Ishikawa (cell line): ENCODE results near the gene L3MBTL1.

Experiments used
- CEBPB ChIP-seq: IDR thresholded peaks from 2 replicates; pipeline ENCODE4 v1.6.1; 2012
- EGR1 ChIP-seq: IDR thresholded peaks from 2 replicates; pipeline ENCODE4 v1.6.1; 2012
- EP300 ChIP-seq: IDR thresholded peaks from 2 replicates; pipeline ENCODE4 v1.6.1; 2012; ENCODE audit warnings: borderline replicate concordance
- MAX ChIP-seq: IDR thresholded peaks from 2 replicates; pipeline ENCODE4 v1.6.1; 2012
- NFIC ChIP-seq: IDR thresholded peaks from 2 replicates; pipeline ENCODE4 v1.6.1; 2012
- RAD21 ChIP-seq: IDR thresholded peaks from 2 replicates; pipeline ENCODE4 v1.6.1; 2012; ENCODE audit warnings: low read depth
- REST ChIP-seq: IDR thresholded peaks from 2 replicates; pipeline ENCODE4 v1.6.1; 2012; ENCODE audit warnings: low read depth, mild to moderate bottlenecking
- TCF12 ChIP-seq: IDR thresholded peaks from 2 replicates; pipeline ENCODE4 v1.6.1; 2012; ENCODE audit warnings: low read depth
- USF1 ChIP-seq: IDR thresholded peaks from 2 replicates; pipeline ENCODE4 v1.6.1; 2012
- YY1 ChIP-seq: IDR thresholded peaks from 2 replicates; pipeline ENCODE4 v1.6.1; 2012; ENCODE audit warnings: low read depth

DNA sequence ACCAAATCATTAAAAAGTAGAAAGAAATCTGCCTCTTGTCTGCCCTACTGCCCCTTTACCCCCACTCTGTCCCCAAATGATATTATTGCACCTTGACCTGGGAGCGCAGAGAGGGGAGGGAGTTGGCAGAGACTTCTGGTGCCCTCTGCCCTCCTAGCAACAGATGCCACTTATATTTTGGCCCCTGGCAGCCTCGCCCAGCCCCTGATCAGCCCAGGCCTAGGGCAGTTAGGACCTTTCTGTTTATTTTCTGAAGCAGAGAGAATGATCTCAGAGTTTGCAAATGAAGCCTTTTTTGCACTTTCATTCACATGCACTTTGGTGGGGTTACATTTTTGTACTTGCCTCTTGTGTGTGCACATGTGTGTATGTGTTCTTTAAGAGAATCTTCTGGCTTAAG, 43.0 kb downstream of the L3MBTL1 start:
- TF ChIP-seq RAD21 (no peak), EP300 (no peak), TCF12 (no peak), REST (no peak), CEBPB (no peak), EGR1 (no peak), MAX (no peak), YY1 (no peak), USF1 (no peak), NFIC (no peak)
